SKM-1 (cell line): ENCODE results near the gene SPATA24.
"Not testable (repeated sequence)": the region's sequence is repeated elsewhere in the genome, so short reads cannot be mapped to it uniquely, and the experiment has no call there.

ENCODE experiments used
- DNase-seq: peaks from one replicate; lab custom pipeline; 2025; ENCODE audit not compliant: unreplicated experiment; lab: John Stamatoyannopoulos, UW

SPATA24 gene

GRCh38 chr5:139395844-139396640 is 7.8 kb downstream of the SPATA24 start:
- DNase-seq, result no peak

GRCh38 chr5:139394654-139395566 is 9.0 kb downstream of the SPATA24 start, which contains the start of gene PROB1:
PROB1 (minus strand) TSS chr5:139395104; CDS start chr5:139395081, 23 bp downstream.
- no peak for DNase-seq

GRCh38 chr5:139394123-139394653 is 9.7 kb downstream of the SPATA24 start:
- no peak for DNase-seq

GRCh38 chr5:139393497-139394122 is 10.3 kb downstream of the SPATA24 start:
- DNase-seq, result no peak

- DNase-seq, result peak; percentile 65
These were observed 11.0 kb downstream of the SPATA24 start for GRCh38 chr5:139392678-139393496.

GRCh38 chr5:139392324-139392677 is 11.6 kb downstream of the SPATA24 start:
- no peak for DNase-seq

- no peak for DNase-seq
These were observed 12.1 kb downstream of the SPATA24 start for GRCh38 chr5:139391570-139392323.

GRCh38 chr5:139390639-139391569 is 13.0 kb downstream of the SPATA24 start:
- DNase-seq, result no peak

GRCh38 chr5:139389701-139390638 is 13.9 kb downstream of the SPATA24 start, which contains the start of gene MZB1:
MZB1 (minus strand) TSS chr5:139389913; CDS start chr5:139389856, 57 bp downstream.
- no peak for DNase-seq

- DNase-seq, result no peak
These were observed 15.6 kb downstream of the SPATA24 start for GRCh38 chr5:139388198-139388821.

GRCh38 chr5:139387611-139388197 is 16.2 kb downstream of the SPATA24 start:
- no peak for DNase-seq

- DNase-seq, result not testable (repeated sequence)
These were observed 16.9 kb downstream of the SPATA24 start for GRCh38 chr5:139386956-139387355.

- DNase-seq, result peak; percentile 78
These were observed 17.8 kb downstream of the SPATA24 start for GRCh38 chr5:139386050-139386438.

GRCh38 chr5:139385061-139386049 is 18.5 kb downstream of the SPATA24 start:
- DNase-seq, result peak; percentile 57

GRCh38 chr5:139384591-139385051 is 19.3 kb downstream of the SPATA24 start:
- no peak for DNase-seq
